Astrocyte of the hippocampus (primary cell): Measurements from ENCODE around the gene ST6GALNAC1.

Experiments
- DNase-seq: peaks from one replicate; pipeline ENCODE4 v3.0.0; 2011; ENCODE audit warnings: low read depth, low spot score

Gene ST6GALNAC1

GRCh38 chr17:76581515-76581914 is 62.0 kb downstream of the ST6GALNAC1 start:
- no peak for DNase-seq

- DNase-seq = no peak
Observed at GRCh38 chr17:76579281-76579680, 64.3 kb downstream of the ST6GALNAC1 start.

- DNase-seq = no peak
Observed at GRCh38 chr17:76578376-76578775, 65.2 kb downstream of the ST6GALNAC1 start.

GRCh38 chr17:76577876-76578275 is 65.7 kb downstream of the ST6GALNAC1 start:
- DNase-seq = no peak

- no peak for DNase-seq
Observed at GRCh38 chr17:76576189-76576588, 67.4 kb downstream of the ST6GALNAC1 start.

GRCh38 chr17:76575570-76575969 is 68.0 kb downstream of the ST6GALNAC1 start:
- DNase-seq = no peak
